ENCODE results near the gene KIF9.
"Not testable (repeated sequence)": the region's sequence is repeated elsewhere in the genome, so short reads cannot be mapped to it uniquely, and the experiment has no call there.

KIF9 gene

DNA sequence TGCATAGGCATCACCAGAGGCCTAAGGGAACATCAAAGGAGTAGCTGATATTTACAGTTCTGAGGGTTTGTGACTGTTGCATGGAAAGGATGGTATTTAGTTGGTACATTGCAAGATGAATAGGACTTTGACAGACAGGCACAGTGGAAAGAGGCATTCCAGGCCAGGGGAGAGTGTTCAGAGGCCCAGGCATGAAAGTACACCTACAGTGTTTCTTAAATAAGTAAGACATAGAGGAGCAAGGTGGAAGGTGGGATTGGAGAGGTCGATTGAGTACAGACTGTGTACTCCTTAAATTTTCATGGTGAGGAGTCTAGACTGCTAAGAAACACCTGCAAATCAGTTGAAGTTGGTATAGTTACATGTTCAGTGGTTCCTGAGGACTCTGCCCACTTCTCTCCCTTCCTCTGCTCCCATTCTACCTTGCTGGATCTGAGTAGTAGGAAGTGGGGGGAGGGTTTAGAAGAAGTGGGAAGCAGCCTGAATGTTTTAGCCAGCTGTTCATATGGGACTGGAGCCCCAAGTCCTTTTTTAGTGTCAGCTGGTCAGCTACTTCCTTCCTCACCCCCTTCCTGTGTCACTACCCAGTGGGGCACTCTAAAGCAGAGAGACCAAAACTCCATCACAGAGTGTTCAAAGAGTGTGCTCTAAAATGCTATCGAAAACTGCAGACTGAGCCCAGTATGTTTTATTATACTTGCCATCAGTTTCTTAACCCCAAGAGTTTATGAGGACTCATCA lies 14.1 kb upstream of the KIF9 start:
- Histone ChIP-seq H3K9me3 (ENCODE audit: low read depth, low read length) (no peaks in the 10 kb centered on the region), H3K27ac (no peak overlapping the region), H3K9ac (ENCODE audit: insufficient read length) (no peak overlapping the region), H3K4me3 (no peak overlapping the region), H3K36me3 (ENCODE audit: insufficient read depth, low read length) (no peaks in the 10 kb centered on the region)
- TF ChIP-seq EZH2 (IDR thresholded peaks at IDR 0.05), result no peak
- no peak for TF ChIP-seq POLR2AphosphoS5 (IDR thresholded peaks at IDR 0.05; ENCODE audit: borderline replicate concordance, low read depth, low read length)
- TF ChIP-seq FOXP2 (optimal IDR thresholded peaks at IDR 0.05; ENCODE audit: control extremely low read depth, extremely low read length, insufficient read depth), result no peak
- DNase-seq (ENCODE audit: low read depth, low spot score), result no peak

DNA sequence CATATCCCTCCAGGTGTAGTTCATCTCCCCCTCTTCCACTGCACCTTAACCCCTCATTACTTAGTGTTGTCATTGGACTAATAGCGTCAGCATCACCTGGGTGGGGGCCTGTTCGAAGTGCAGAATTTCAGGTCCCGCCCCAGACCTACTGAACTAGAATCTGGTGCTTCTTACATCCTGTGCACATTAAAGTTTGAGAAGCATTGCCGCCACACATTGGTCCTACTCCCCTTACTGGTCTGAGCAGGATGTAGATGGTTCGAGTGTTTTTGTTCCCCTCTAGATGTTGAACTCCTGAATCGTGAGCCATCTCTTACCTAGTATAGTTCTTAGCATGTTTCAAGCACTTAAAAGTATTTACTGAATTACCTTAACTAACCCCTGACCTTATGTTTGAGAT lies 13.4 kb upstream of the KIF9 start:
- no peak overlapping the region for H3K9ac ChIP-seq (ENCODE audit: insufficient read length)
- no peak for DNase-seq (ENCODE audit: low read depth, low spot score)
- TF ChIP-seq FOXP2 (optimal IDR thresholded peaks at IDR 0.05; ENCODE audit: control extremely low read depth, extremely low read length, insufficient read depth), result no peak
- TF ChIP-seq POLR2AphosphoS5 (IDR thresholded peaks at IDR 0.05; ENCODE audit: borderline replicate concordance, low read depth, low read length), result no peak
- TF ChIP-seq EZH2 (IDR thresholded peaks at IDR 0.05), result no peak
- H3K36me3 ChIP-seq (ENCODE audit: insufficient read depth, low read length), result no peaks in the 10 kb centered on the region
- no peaks in the 10 kb centered on the region for H3K9me3 ChIP-seq (ENCODE audit: low read depth, low read length)
- no peak overlapping the region for H3K4me3 ChIP-seq
- no peak overlapping the region for H3K27ac ChIP-seq

DNA sequence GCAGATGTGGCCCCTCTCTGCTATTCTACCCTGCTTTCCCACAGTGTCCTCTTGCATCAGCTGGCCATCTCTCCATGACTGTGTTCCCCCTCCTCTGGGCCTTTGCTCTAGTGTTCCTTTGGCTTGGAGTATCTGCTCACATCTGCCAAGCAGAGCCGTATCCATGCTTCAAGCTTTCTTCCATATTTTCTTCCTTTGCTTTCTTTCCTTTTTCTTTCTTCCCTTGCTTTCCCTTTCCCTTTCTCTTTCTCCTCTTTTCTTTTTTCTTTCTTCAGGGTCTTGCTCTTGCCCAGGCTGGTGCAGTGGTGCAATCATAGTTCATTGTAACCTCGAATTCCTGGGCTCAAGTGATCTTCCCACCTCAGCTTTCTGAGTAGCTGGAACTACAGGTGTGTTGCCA lies 12.7 kb upstream of the KIF9 start:
- H3K9ac ChIP-seq (ENCODE audit: insufficient read length), result no peak overlapping the region

DNA sequence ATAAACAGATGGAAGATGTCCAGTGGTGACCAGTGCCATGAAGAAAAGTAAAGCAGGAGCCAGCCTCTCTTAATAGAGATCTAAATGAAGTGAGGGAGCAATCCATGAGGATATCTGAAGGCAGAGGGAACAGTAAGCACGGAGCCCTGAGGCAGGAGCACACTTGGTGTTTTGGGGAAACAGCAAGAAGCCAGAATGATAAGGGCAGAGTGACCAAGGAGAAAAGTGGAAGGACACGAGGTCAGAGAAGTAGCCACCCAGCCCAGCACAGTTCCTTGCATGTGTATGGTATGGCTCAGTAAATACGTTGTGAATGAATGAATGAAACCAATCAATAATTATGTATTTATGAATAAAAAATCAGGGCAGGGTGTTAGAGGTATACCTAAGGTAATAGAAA lies 11.8 kb upstream of the KIF9 start:
- H3K9me3 ChIP-seq (ENCODE audit: low read depth, low read length), result no peaks in the 10 kb centered on the region
- H3K27ac ChIP-seq, result no peak overlapping the region
- H3K9ac ChIP-seq (ENCODE audit: insufficient read length), result no peak overlapping the region
- no peak overlapping the region for H3K4me3 ChIP-seq
- no peak for TF ChIP-seq POLR2AphosphoS5 (IDR thresholded peaks at IDR 0.05; ENCODE audit: borderline replicate concordance, low read depth, low read length)
- TF ChIP-seq EZH2 (IDR thresholded peaks at IDR 0.05), result no peak
- no peak for TF ChIP-seq FOXP2 (optimal IDR thresholded peaks at IDR 0.05; ENCODE audit: control extremely low read depth, extremely low read length, insufficient read depth)
- no peak for DNase-seq (ENCODE audit: low read depth, low spot score)
- no peaks in the 10 kb centered on the region for H3K36me3 ChIP-seq (ENCODE audit: insufficient read depth, low read length)

More for the DNA sequence above, 12.7 kb upstream of the KIF9 start:
- no peak for TF ChIP-seq POLR2AphosphoS5 (IDR thresholded peaks at IDR 0.05; ENCODE audit: borderline replicate concordance, low read depth, low read length)
- no peak for TF ChIP-seq EZH2 (IDR thresholded peaks at IDR 0.05)
- TF ChIP-seq FOXP2 (optimal IDR thresholded peaks at IDR 0.05; ENCODE audit: control extremely low read depth, extremely low read length, insufficient read depth), result no peak
- Histone ChIP-seq H3K27ac (no peak overlapping the region), H3K4me3 (no peak overlapping the region), H3K9me3 (ENCODE audit: low read depth, low read length) (no peaks in the 10 kb centered on the region), H3K36me3 (ENCODE audit: insufficient read depth, low read length) (no peaks in the 10 kb centered on the region)
- no peak for DNase-seq (ENCODE audit: low read depth, low spot score)

DNA sequence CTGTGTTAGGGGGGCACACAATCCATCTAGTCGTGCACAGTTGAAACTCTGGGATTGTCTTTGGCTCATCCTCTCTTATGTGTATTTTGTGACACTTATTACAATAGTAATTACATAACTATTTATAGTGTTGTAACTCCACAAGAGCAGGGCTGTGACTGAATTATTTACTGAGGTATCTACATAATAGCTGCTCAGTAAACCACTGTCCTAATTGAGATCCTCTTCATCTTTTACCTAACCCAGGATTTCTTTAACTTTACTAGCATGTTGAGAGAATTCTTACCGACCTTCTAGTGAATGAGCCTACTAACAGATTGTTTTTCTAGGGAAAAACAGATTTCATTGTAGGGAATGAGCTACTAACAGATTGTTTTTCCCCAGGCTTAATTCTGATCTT lies 11.2 kb upstream of the KIF9 start:
- no peaks in the 10 kb centered on the region for H3K36me3 ChIP-seq (ENCODE audit: insufficient read depth, low read length)

DNA sequence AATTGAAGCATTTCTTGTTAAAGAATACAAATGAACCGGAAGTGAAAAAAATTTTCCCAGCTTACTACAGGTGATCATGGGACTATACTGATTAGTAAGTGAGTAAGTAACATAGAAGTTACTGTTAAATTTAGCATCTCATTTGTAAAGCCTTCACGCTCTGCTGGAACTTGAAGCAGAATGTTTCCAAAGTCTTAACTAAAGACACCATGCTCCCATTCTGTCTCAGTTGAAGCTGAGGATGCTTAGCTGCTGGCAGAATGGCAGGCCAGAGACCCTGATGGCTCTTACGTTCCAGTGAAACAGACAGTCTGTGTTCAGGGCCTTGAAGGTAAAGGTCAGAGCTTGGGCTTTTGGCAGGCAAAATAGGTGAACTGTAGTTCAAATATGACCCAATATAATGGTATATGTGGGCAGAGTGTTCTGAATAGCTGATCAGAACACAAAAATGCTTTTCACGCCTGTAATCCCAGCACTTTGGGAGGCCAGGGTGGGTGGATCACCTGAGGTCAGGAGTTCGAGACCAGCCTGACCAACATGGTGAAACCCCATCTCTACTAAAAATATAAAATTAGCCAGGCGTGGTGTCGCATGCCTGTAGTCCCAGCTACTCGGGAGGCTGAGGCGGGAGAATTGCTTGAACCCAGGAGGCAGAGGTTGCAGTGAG lies 9.3 kb upstream of the KIF9 start:
- not testable (repeated sequence) for H3K4me3 ChIP-seq; H3K9me3 ChIP-seq (ENCODE audit: low read depth, low read length); H3K36me3 ChIP-seq (ENCODE audit: insufficient read depth, low read length); H3K27ac ChIP-seq; H3K9ac ChIP-seq (ENCODE audit: insufficient read length); DNase-seq (ENCODE audit: low read depth, low spot score)

More for the DNA sequence above, 11.2 kb upstream of the KIF9 start:
- Histone ChIP-seq H3K9me3 (ENCODE audit: low read depth, low read length) (no peaks in the 10 kb centered on the region), H3K4me3 (no peak overlapping the region), H3K27ac (no peak overlapping the region), H3K9ac (ENCODE audit: insufficient read length) (no peak overlapping the region)
- TF ChIP-seq FOXP2 (optimal IDR thresholded peaks at IDR 0.05; ENCODE audit: control extremely low read depth, extremely low read length, insufficient read depth), result no peak
- no peak for TF ChIP-seq EZH2 (IDR thresholded peaks at IDR 0.05)
- no peak for TF ChIP-seq POLR2AphosphoS5 (IDR thresholded peaks at IDR 0.05; ENCODE audit: borderline replicate concordance, low read depth, low read length)
- DNase-seq (ENCODE audit: low read depth, low spot score), result no peak

DNA sequence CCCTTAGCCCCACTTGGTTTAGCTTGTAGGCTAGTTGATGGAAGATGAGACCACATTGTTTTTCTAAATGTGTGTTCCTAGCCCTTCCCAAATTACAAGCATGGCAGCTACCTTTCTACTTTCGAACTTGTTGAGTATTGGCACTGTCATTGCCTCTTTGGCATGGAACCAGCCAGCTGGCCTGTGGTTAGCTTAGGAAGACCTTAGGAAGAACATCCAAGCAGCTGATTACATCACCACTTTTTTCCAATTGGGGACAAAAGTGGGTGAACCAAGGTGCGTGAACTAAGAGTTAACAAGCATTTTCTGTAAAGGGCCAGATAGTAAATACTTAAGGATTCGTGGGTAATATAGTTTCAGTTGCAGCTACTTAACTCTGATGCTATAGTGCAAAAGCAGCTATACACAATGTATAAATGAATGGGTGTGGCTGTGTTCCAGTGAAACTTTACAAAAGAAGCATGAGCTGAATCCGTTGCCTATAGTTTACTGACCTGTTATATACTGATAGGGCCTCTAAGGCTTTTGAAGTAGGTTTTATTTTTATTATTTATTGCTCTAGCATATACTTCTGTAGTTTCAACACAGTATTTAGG lies 8.7 kb upstream of the KIF9 start:
- no peak for DNase-seq (ENCODE audit: low read depth, low spot score)
- no peak overlapping the region for H3K4me3 ChIP-seq
- no peaks in the 10 kb centered on the region for H3K9me3 ChIP-seq (ENCODE audit: low read depth, low read length)
- H3K27ac ChIP-seq, result no peak overlapping the region
- H3K36me3 ChIP-seq (ENCODE audit: insufficient read depth, low read length), result no peaks in the 10 kb centered on the region
- H3K9ac ChIP-seq (ENCODE audit: insufficient read length), result no peak overlapping the region
- TF ChIP-seq POLR2AphosphoS5 (IDR thresholded peaks at IDR 0.05; ENCODE audit: borderline replicate concordance, low read depth, low read length), result no peak
- TF ChIP-seq FOXP2 (optimal IDR thresholded peaks at IDR 0.05; ENCODE audit: control extremely low read depth, extremely low read length, insufficient read depth), result no peak
- no peak for TF ChIP-seq EZH2 (IDR thresholded peaks at IDR 0.05)

DNA sequence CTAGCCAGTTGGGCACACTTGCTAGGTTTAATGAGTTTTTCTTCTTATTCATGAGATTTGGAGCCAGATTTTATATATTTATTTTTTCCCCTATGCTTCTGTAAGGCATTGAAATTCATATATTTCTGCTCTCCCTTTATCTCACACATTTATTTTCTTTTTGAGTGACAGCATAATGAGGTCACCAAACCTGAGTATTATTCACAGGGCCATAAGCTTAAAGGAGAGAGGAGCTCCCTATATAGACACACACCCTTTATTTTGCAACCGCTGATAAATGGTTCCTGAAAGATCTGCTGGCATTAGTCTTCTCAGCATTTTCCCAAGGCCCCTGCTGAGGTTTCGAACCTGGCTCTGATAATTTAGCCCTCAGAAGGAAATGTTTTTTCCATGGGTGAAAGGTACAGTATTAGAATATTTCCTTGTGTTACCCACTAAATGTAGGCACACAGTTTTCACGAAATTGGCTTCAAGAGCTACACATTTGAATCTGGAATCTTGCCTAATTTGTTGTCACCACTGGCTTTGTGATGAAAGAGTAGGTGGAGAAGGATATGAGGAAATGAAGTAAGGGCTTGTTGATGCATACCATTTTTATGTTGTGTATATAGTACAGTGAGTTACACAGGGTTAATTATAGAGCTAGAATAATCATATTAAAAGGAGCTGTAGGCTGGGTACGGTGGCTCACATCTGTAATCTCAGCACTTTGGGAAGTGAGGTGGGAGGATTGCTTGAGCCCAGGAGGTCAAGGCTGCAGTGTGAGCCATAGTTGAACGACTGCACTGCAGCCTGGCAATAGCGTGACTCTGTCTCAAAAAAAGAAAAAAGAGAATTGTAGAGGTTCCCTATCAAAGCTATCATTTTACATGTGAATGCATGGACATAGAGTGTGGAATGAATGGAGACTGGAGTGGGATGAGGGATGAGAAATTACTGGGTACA lies 6.6 kb upstream of the KIF9 start:
- Histone ChIP-seq H3K9ac (ENCODE audit: insufficient read length) (no peak overlapping the region), H3K36me3 (ENCODE audit: insufficient read depth, low read length) (no peaks in the 10 kb centered on the region), H3K27ac (no peak overlapping the region), H3K9me3 (ENCODE audit: low read depth, low read length) (no peaks in the 10 kb centered on the region), H3K4me3 (no peak overlapping the region)
- DNase-seq (ENCODE audit: low read depth, low spot score), result no peak
- no peak for TF ChIP-seq FOXP2 (optimal IDR thresholded peaks at IDR 0.05; ENCODE audit: control extremely low read depth, extremely low read length, insufficient read depth)
- no peak for TF ChIP-seq EZH2 (IDR thresholded peaks at IDR 0.05)
- TF ChIP-seq POLR2AphosphoS5 (IDR thresholded peaks at IDR 0.05; ENCODE audit: borderline replicate concordance, low read depth, low read length), result no peak

Measured in SK-N-MC (cell line).